Fibroblast of lung (primary cell): Measurements from ENCODE around the gene CIB4.

ENCODE experiments used
- CTCF ChIP-seq, 2 donors: IDR thresholded peaks in 1 of 2; conservative IDR thresholded peaks in 1 of 2; 1 replicate in 1 of 2; 2 replicates in 1 of 2; pipeline ENCODE4 v1.5.1; 2011 to 2012; ENCODE audit warnings: low read length in 2 of 2, control low read depth in 1 of 2, inconsistent platforms in 1 of 2, low read depth in 1 of 2, mild to moderate bottlenecking in 1 of 2
- EZH2 ChIP-seq: IDR thresholded peaks from 2 replicates; pipeline ENCODE4 v1.5.1; 2012; ENCODE audit warnings: low read length, control low read depth, mild to moderate bottlenecking; ENCODE audit errors: missing control alignments

GRCh38 chr2:26532301-26533250 lies 108.6 kb downstream of the CIB4 start:
- TF ChIP-seq CTCF (conservative IDR thresholded peaks at IDR 0.05 in 1 of 2, IDR thresholded peaks at IDR 0.05 in 1 of 2; ENCODE audit: low read depth in 1 of 2, low read length in 2 of 2) (no peak), EZH2 (no peak)
